SH-SY5Y (cell line): ENCODE data around the gene IBA57.

ENCODE experiments used
- GATA2 ChIP-seq: IDR thresholded peaks from 2 replicates; pipeline ENCODE4 v1.6.1; 2011; ENCODE audit warnings: mild to moderate bottlenecking, low read depth, low read length
- GATA3 ChIP-seq: IDR thresholded peaks from 2 replicates; pipeline ENCODE4 v1.6.1; 2011; ENCODE audit warnings: low read depth, mild to moderate bottlenecking, low read length, moderate library complexity

- TF ChIP-seq GATA2 = no peak
- TF ChIP-seq GATA3 = no peak
Observed at GRCh38 chr1:228144993-228145343, 20.6 kb upstream of the IBA57 start.
